Measurements from ENCODE around the gene PER1. TPM values are rescaled to one million over a fixed set of nuclear protein-coding genes. Genes with fewer than 3 reads are reported as not detected.

PER1 gene
- total and polyA plus RNA-seq, 3 experiments from 2014 or later, result 12.1 to 35.8 (median 26.5) TPM

DNA sequence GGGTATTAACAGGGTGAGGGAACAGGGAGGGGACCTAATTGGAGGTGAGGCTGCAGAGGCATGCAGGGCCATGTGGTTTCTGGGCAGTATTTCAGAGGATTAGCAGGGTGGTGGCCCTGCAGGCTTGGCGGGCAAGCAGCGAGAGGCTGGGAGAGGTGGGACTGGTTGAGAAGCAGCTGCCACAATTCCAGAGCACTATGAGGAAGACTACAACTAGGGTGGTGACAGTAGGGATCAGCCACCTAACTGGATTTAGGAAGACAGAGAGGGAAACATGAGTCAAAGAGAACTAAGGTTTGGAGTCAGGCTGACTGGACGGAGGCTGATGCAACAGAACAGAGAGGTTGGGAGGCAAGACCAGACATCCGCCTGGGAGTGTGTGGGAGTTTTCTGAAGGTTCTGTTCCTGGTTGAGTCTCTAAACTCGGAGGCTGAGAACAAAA, 46.2 kb downstream of the PER1 start:
- Histone ChIP-seq H3K27ac (ENCODE audit: low read depth, low read length) (no peak overlapping the region), H3K4me1 (ENCODE audit: insufficient read depth, low read length) (no peaks in the 10 kb centered on the region), H3K9me3 (ENCODE audit: low read length) (no peaks in the 10 kb centered on the region), H3K36me3 (ENCODE audit: insufficient read depth, low read length) (no peaks in the 10 kb centered on the region), H3K4me3 (ENCODE audit: low read length) (no peak overlapping the region), H3K27me3 (ENCODE audit: insufficient read depth, low read length, poor library complexity, severe bottlenecking) (no peaks in the 10 kb centered on the region)
- CTCF ChIA-PET, result interaction anchor here (0.7 to 3.9 kb wide), 6 partner anchors 11 to 389 kb away, joined by 3 to 16 read pairs (median 6); partner anchors contain the start of gene DNAH2
- DNase-seq, result no peak
- POLR2A ChIA-PET, result no interaction called here
- H3K4me1 Mint-ChIP-seq, result peaks cover 0 to 5% (median 2%) of the 10 kb centered on the region in 3 donors
- no peaks in the 10 kb centered on the region for H3K9me3 Mint-ChIP-seq
- H3K27ac Mint-ChIP-seq, result peak overlapping the region in 1 of 8 donors; percentile 8
- no peaks in the 10 kb centered on the region for H3K36me3 Mint-ChIP-seq
- peaks cover 2 to 8% of the 10 kb centered on the region in 2 donors for H3K27me3 Mint-ChIP-seq
- peak overlapping the region in 1 of 7 donors; percentile 37 for H3K4me3 Mint-ChIP-seq

GRCh38 chr17:8104911-8105310, 47.3 kb downstream of the PER1 start:
- Mint-ChIP-seq H3K4me1 (no peaks in the 10 kb centered on the region), H3K9me3 (no peaks in the 10 kb centered on the region), H3K4me3 (no peak overlapping the region), H3K27ac (peak overlapping the region in 1 of 8 donors; percentile 1), H3K27me3 (peaks cover 0 to 8% of the 10 kb centered on the region in 2 donors), H3K36me3 (no peaks in the 10 kb centered on the region)
- H3K9me3 ChIP-seq (ENCODE audit: low read length), result no peaks in the 10 kb centered on the region
- DNase-seq, result no peak
- no peaks in the 10 kb centered on the region for H3K4me1 ChIP-seq (ENCODE audit: insufficient read depth, low read length)
- no peak overlapping the region for H3K27ac ChIP-seq (ENCODE audit: low read depth, low read length)
- no peaks in the 10 kb centered on the region for H3K27me3 ChIP-seq (ENCODE audit: insufficient read depth, low read length, poor library complexity, severe bottlenecking)
- no peaks in the 10 kb centered on the region for H3K36me3 ChIP-seq (ENCODE audit: insufficient read depth, low read length)
- no peak overlapping the region for H3K4me3 ChIP-seq (ENCODE audit: low read length)
- ChIA-PET POLR2A (interaction anchor here (0.7 kb wide), 1 partner anchor 13 kb away, joined by 3 read pairs; the partner anchor contains the start of gene ALOXE3), CTCF (interaction anchor here (1.4 to 3.9 kb wide), 5 partner anchors 10 to 45 kb away, joined by 3 to 16 read pairs (median 8); no protein-coding TSS in a partner anchor)

GRCh38 chr17:8103549-8103948, 48.7 kb downstream of the PER1 start:
- no peak overlapping the region for H3K27ac Mint-ChIP-seq
- Histone ChIP-seq H3K4me1 (ENCODE audit: insufficient read depth, low read length) (no peaks in the 10 kb centered on the region), H3K9me3 (ENCODE audit: low read length) (no peaks in the 10 kb centered on the region), H3K36me3 (ENCODE audit: insufficient read depth, low read length) (no peaks in the 10 kb centered on the region), H3K27ac (ENCODE audit: low read depth, low read length) (no peak overlapping the region), H3K27me3 (ENCODE audit: insufficient read depth, low read length, poor library complexity, severe bottlenecking) (no peaks in the 10 kb centered on the region), H3K4me3 (ENCODE audit: low read length) (no peak overlapping the region)
- no peaks in the 10 kb centered on the region for H3K4me1 Mint-ChIP-seq
- H3K36me3 Mint-ChIP-seq, result no peaks in the 10 kb centered on the region
- no peak overlapping the region for H3K4me3 Mint-ChIP-seq
- H3K27me3 Mint-ChIP-seq, result peaks cover 0 to 8% of the 10 kb centered on the region in 2 donors
- DNase-seq, result no peak
- ChIA-PET POLR2A (no interaction called here), CTCF (interaction anchor here (0.7 to 3.9 kb wide), 4 partner anchors 10 to 30 kb away, joined by 3 to 16 read pairs (median 8); no protein-coding TSS in a partner anchor)
- no peaks in the 10 kb centered on the region for H3K9me3 Mint-ChIP-seq

DNA sequence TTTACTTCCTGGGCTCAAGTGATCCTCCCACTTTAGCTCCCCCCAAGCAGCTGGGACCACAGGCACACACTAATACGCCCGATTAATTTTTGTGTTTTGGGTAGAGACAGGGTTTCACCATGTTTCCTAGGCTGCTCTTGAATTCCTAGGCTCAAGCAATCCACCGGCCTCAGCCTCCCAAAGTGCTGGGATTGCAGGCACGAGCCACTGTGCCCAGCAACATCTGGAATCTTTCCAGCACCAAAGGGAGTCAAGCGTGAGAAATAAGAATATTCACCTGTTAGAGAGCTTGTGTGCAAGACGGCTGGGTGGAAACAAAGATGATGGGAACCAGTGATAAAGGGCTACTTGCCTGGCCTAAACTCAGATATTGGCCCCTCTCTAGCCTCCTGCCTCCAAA, 50.5 kb downstream of the PER1 start:
- ChIA-PET POLR2A (no interaction called here), CTCF (interaction anchor here (1.0 to 2.3 kb wide), 8 partner anchors 8 to 42 kb away, joined by 3 to 13 read pairs (median 6); partner anchors contain the start of gene ALOXE3)
- Histone ChIP-seq H3K27me3 (ENCODE audit: insufficient read depth, low read length, poor library complexity, severe bottlenecking) (no peaks in the 10 kb centered on the region), H3K4me3 (ENCODE audit: low read length) (no peak overlapping the region), H3K27ac (ENCODE audit: low read depth, low read length) (no peak overlapping the region), H3K36me3 (ENCODE audit: insufficient read depth, low read length) (no peaks in the 10 kb centered on the region), H3K4me1 (ENCODE audit: insufficient read depth, low read length) (no peaks in the 10 kb centered on the region), H3K9me3 (ENCODE audit: low read length) (no peaks in the 10 kb centered on the region)
- Mint-ChIP-seq H3K27me3 (peaks cover 3 to 6% of the 10 kb centered on the region in 2 donors), H3K4me3 (no peak overlapping the region), H3K9me3 (no peaks in the 10 kb centered on the region), H3K4me1 (no peaks in the 10 kb centered on the region), H3K27ac (no peak overlapping the region), H3K36me3 (no peaks in the 10 kb centered on the region)
- no peak for DNase-seq

- Histone ChIP-seq H3K27me3 (ENCODE audit: insufficient read depth, low read length, poor library complexity, severe bottlenecking) (no peaks in the 10 kb centered on the region), H3K27ac (ENCODE audit: low read depth, low read length) (no peak overlapping the region), H3K4me3 (ENCODE audit: low read length) (no peak overlapping the region), H3K4me1 (ENCODE audit: insufficient read depth, low read length) (no peaks in the 10 kb centered on the region), H3K9me3 (ENCODE audit: low read length) (no peaks in the 10 kb centered on the region), H3K36me3 (ENCODE audit: insufficient read depth, low read length) (no peaks in the 10 kb centered on the region)
- H3K27ac Mint-ChIP-seq, result no peak overlapping the region
- peaks cover 1 to 9% of the 10 kb centered on the region in 2 donors for H3K27me3 Mint-ChIP-seq
- no peak for DNase-seq
- H3K9me3 Mint-ChIP-seq, result no peaks in the 10 kb centered on the region
- no peaks in the 10 kb centered on the region for H3K4me1 Mint-ChIP-seq
- CTCF ChIA-PET, result interaction anchor here (0.7 to 2.3 kb wide), 6 partner anchors 10 to 41 kb away, joined by 3 to 13 read pairs (median 5); partner anchors contain the start of gene ALOXE3
- H3K4me3 Mint-ChIP-seq, result no peak overlapping the region
- H3K36me3 Mint-ChIP-seq, result no peaks in the 10 kb centered on the region
- POLR2A ChIA-PET, result no interaction called here
These were observed 51.4 kb downstream of the PER1 start for GRCh38 chr17:8100763-8101162.

DNA sequence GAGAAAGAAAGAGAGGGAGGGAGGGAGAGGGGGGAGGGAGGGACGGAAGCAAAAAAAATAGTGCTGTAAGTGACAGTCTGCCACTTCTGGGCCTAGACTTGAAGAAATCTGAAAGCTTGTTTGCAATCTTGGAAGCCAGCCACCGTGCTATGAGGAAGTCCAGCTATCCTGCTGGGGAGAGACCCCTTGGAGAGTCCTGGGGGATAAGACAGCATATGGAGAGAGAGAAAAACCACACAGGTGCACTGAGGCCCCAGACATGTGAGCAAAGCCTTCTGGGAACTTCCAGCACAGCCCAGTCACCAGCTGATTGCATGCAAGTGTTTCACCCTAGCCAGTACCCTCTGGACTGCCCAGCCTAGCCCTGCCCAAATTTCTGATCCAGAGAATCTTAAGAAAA, 52.1 kb downstream of the PER1 start:
- H3K36me3 Mint-ChIP-seq, result no peaks in the 10 kb centered on the region
- no peaks in the 10 kb centered on the region for H3K9me3 Mint-ChIP-seq
- no peak for DNase-seq
- H3K4me1 ChIP-seq (ENCODE audit: insufficient read depth, low read length), result no peaks in the 10 kb centered on the region
- POLR2A ChIA-PET, result no interaction called here
- no peaks in the 10 kb centered on the region for H3K36me3 ChIP-seq (ENCODE audit: insufficient read depth, low read length)
- no peak overlapping the region for H3K27ac Mint-ChIP-seq
- H3K27me3 Mint-ChIP-seq, result peaks cover 1 to 9% of the 10 kb centered on the region in 2 donors
- H3K4me3 ChIP-seq (ENCODE audit: low read length), result no peak overlapping the region
- H3K4me3 Mint-ChIP-seq, result no peak overlapping the region
- H3K9me3 ChIP-seq (ENCODE audit: low read length), result no peaks in the 10 kb centered on the region
- no peaks in the 10 kb centered on the region for H3K27me3 ChIP-seq (ENCODE audit: insufficient read depth, low read length, poor library complexity, severe bottlenecking)
- CTCF ChIA-PET, result interaction anchor here (2.1 to 2.3 kb wide), 2 partner anchors 10 to 18 kb away, joined by 11 to 13 read pairs; partner anchors contain the start of gene ALOXE3
- H3K27ac ChIP-seq (ENCODE audit: low read depth, low read length), result no peak overlapping the region
- H3K4me1 Mint-ChIP-seq, result no peaks in the 10 kb centered on the region

- no peaks in the 10 kb centered on the region for H3K36me3 ChIP-seq (ENCODE audit: insufficient read depth, low read length)
- peaks cover 4% of the 10 kb centered on the region for H3K4me1 ChIP-seq (ENCODE audit: insufficient read depth, low read length)
- CTCF ChIA-PET, result interaction anchor here (0.9 to 1.4 kb wide), 3 partner anchors 14 to 23 kb away, joined by 3 to 6 read pairs (median 3); no protein-coding TSS in a partner anchor
- peaks cover 6 to 7% (median 7%) of the 10 kb centered on the region in 3 donors for H3K4me1 Mint-ChIP-seq
- no peak for DNase-seq
- H3K4me3 Mint-ChIP-seq, result no peak overlapping the region
- no peaks in the 10 kb centered on the region for H3K9me3 Mint-ChIP-seq
- POLR2A ChIA-PET, result no interaction called here
- H3K27ac ChIP-seq (ENCODE audit: low read depth, low read length), result no peak overlapping the region
- H3K27me3 Mint-ChIP-seq, result peaks cover 8 to 19% of the 10 kb centered on the region in 2 donors
- no peaks in the 10 kb centered on the region for H3K27me3 ChIP-seq (ENCODE audit: insufficient read depth, low read length, poor library complexity, severe bottlenecking)
- no peaks in the 10 kb centered on the region for H3K9me3 ChIP-seq (ENCODE audit: low read length)
- H3K36me3 Mint-ChIP-seq, result no peaks in the 10 kb centered on the region
- no peak overlapping the region for H3K4me3 ChIP-seq (ENCODE audit: low read length)
- no peak overlapping the region for H3K27ac Mint-ChIP-seq
These were observed 55.7 kb downstream of the PER1 start for GRCh38 chr17:8096541-8096940.

- H3K4me1 ChIP-seq (ENCODE audit: insufficient read depth, low read length), result peaks cover 4% of the 10 kb centered on the region
- Mint-ChIP-seq H3K9me3 (no peaks in the 10 kb centered on the region), H3K27ac (no peak overlapping the region), H3K4me1 (peaks cover 6 to 7% (median 7%) of the 10 kb centered on the region in 3 donors), H3K27me3 (peaks cover 10 to 30% of the 10 kb centered on the region in 2 donors), H3K36me3 (no peaks in the 10 kb centered on the region), H3K4me3 (no peak overlapping the region)
- H3K9me3 ChIP-seq (ENCODE audit: low read length), result no peaks in the 10 kb centered on the region
- DNase-seq, result no peak
- no peaks in the 10 kb centered on the region for H3K27me3 ChIP-seq (ENCODE audit: insufficient read depth, low read length, poor library complexity, severe bottlenecking)
- no peak overlapping the region for H3K27ac ChIP-seq (ENCODE audit: low read depth, low read length)
- H3K36me3 ChIP-seq (ENCODE audit: insufficient read depth, low read length), result no peaks in the 10 kb centered on the region
- ChIA-PET CTCF (interaction anchor here (1.1 to 3.1 kb wide), 3 partner anchors 10 to 62 kb away, joined by 3 to 16 read pairs (median 3); no protein-coding TSS in a partner anchor), POLR2A (no interaction called here)
- H3K4me3 ChIP-seq (ENCODE audit: low read length), result no peak overlapping the region
These were observed 56.8 kb downstream of the PER1 start for GRCh38 chr17:8095361-8095760.

Data from CD8-positive, alpha-beta memory T cell (primary cell).